Heart right ventricle (tissue), 16 donors: Measurements from ENCODE around the gene MEF2C. TPM values are rescaled to one million over a fixed set of nuclear protein-coding genes. Genes with fewer than 3 reads are reported as not detected.
A peak's percentile ranks its signal among the peaks of the same experiment; 100 is the strongest.
"Not testable (repeated sequence)": the region's sequence is repeated elsewhere in the genome, so short reads cannot be mapped to it uniquely, and the experiment has no call there.

Source experiments
- ATAC-seq, 8 donors: fragments of 200-7000 bp; cut with Tn5 transposase; one replicate each; pipeline ENCODE4 v1.9.1; 2020; ENCODE audit warnings: mild to moderate bottlenecking in 8 of 8, moderate library complexity in 8 of 8, moderate number of reproducible peaks in 1 of 8
- DNase-seq, 2 donors: peaks; one replicate each; pipeline ENCODE4 v3.0.0-alpha.2; 2020
- H3K27ac ChIP-seq, 10 donors: fragments of 200-600 bp; sonication (generic) in 2 of 10; one replicate each; pipeline versions ENCODE4 v1.5.0 to v1.8.0; 2020 to 2022; ENCODE audit warnings: mild to moderate bottlenecking in 3 of 10
- H3K27me3 ChIP-seq, 7 donors: fragments of 200-600 bp; one replicate each; pipeline ENCODE4 v1.8.0; 2021 to 2022; ENCODE audit warnings: mild to moderate bottlenecking in 2 of 7
- H3K36me3 ChIP-seq, 9 donors: fragments of 200-600 bp; sonication (generic) in 1 of 9; one replicate each; pipeline versions ENCODE4 v1.5.0 to v1.8.0; 2020 to 2022; ENCODE audit warnings: mild to moderate bottlenecking in 2 of 9
- H3K4me1 ChIP-seq, 9 donors: fragments of 200-600 bp; sonication (generic) in 1 of 9; one replicate each; pipeline versions ENCODE4 v1.5.0 to v1.8.0; 2020 to 2022; ENCODE audit warnings: mild to moderate bottlenecking in 4 of 9
- H3K4me3 ChIP-seq, 10 donors: fragments of 200-600 bp; sonication (generic) in 2 of 10; one replicate each; pipeline versions ENCODE4 v1.5.0 to v1.8.0; 2020 to 2022; ENCODE audit warnings: mild to moderate bottlenecking in 7 of 10, moderate library complexity in 2 of 10
- H3K9me3 ChIP-seq, 11 donors: fragments of 200-600 bp in 10 of 11; sonication (generic) in 2 of 11; one replicate each; pipeline versions ENCODE4 v1.5.0 to v1.8.0; 2013 to 2022; ENCODE audit warnings: mild to moderate bottlenecking in 2 of 11, control low read depth in 1 of 11, moderate library complexity in 1 of 11
- WGBS, 2 donors: extraction: QIAGEN DNeasy Blood & Tissue Kit; methylation state at CpG; one replicate each; pipeline ENCODE4 v1.1.7; 2013; ENCODE audit warnings: inconsistent platforms in 1 of 2; 5-methylcytosine and 5-hydroxymethylcytosine counted together
- intact Hi-C, 10 donors: fragments of 100-400 bp; cut with DNase I; formaldehyde crosslinking; loops; one replicate each; pipeline versions ENCODE4 v1.11.1 to v1.14.2; 2022
- polyA plus RNA-seq, 2 donors: library from polyadenylated mRNA; stranded (reverse); fragments of 200-250 nt; gene quantifications; one replicate each; pipeline ENCODE4 v1.2.3, GENCODE V29; 2013
- total RNA-seq, 10 donors: library from RNA; stranded (reverse); fragmentation: NEBNext Ultra II Directional in 3 of 10; extraction: Animal tissue kit (Norgen Biotek cat#: 25700) in 3 of 10; gene quantifications; one replicate each; pipeline versions ENCODE4 v1.2.1 to v1.2.4, GENCODE V29; 2021 to 2023
- TF ChIP-seq, protein P1 (sequence below), 9 donors: fragments of 200-600 bp; sonication (generic) in 2 of 9; IDR thresholded peaks; one replicate each; pipeline versions ENCODE4 v1.5.0 to v1.8.0; 2021 to 2022; ENCODE audit warnings: antibody characterized with exemption in 9 of 9, mild to moderate bottlenecking in 5 of 9, moderate library complexity in 1 of 9
- donor health status: Arrhythmogenic right ventricular cardiomyopathy.
- donor health status: ischemic (EF 13 %, LVEDD 7.1; RV severe dilation, severe dysfunction).
- donor health status: healthy with polysubstance abuse.
- donor health status: DM: no; HTN: yes; CAD: no.
- donor health status: DM: no; HTN: no; CAD: no.
- donor health status: ischemic (EF 25% LVEDD 6.9; RV normal size, moderate dysfunction).
- donor health status: ischemic (EF 25% LVEDD 5.7; RV mildly dilated, moderate dysfunction).
- donor health status: healthy.
- donor health status: DM: yes; HTN: yes; CAD: no.
- donor health status: Ischemic cardiomyopathy.
- donor health status: ischemic (EF 35%, LVEDD 5.7; RV mildly dilated, moderate dysfunction).
- donor health status: nonischemic (EF 11% LVEDD 7.7; RV severe dilation, severe dysfunction).
- donor health status: DM: yes; HTN: yes; CAD: no.
- donor health status: PGD.
- donor health status: ischemic (EF 29% LVEDD 5.4; RV normal size, mild dysfunction).
- donor health status: nonischemic (EF 23%, LVEDD 6.1; RV moderate dilation, normal function).

The MEF2C gene
- total and polyA plus RNA-seq, 12 donors, result 11.2 to 88.7 (median 66.3) TPM

DNA sequence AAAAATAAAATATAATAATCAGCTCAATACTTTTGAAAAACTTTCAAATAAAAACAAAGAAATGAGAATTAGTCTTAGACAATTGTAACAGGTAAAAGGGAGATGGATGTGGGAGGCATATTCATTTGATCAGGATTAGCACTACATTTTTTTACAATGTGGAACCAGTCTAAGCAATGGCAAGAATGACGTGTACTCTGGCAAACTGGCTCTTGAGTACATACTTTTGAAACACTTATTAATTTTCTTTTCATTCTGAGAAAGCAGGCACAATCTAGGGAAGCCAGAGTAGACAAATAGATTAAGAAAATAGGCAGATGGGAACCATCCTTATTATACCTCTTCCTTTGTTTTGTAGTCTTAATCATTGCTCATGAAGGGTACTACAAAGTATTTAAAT, 79.7 kb downstream of the MEF2C start:
- Histone ChIP-seq H3K4me3 (no peak overlapping the region), H3K36me3 (peaks cover 0 to 59% (median 18%) of the 10 kb centered on the region in 9 donors), H3K4me1 (peaks cover 0 to 35% (median 20%) of the 10 kb centered on the region in 9 donors), H3K27me3 (no peaks in the 10 kb centered on the region), H3K9me3 (no peaks in the 10 kb centered on the region), H3K27ac (no peak overlapping the region)
- TF ChIP-seq, protein P1, sequence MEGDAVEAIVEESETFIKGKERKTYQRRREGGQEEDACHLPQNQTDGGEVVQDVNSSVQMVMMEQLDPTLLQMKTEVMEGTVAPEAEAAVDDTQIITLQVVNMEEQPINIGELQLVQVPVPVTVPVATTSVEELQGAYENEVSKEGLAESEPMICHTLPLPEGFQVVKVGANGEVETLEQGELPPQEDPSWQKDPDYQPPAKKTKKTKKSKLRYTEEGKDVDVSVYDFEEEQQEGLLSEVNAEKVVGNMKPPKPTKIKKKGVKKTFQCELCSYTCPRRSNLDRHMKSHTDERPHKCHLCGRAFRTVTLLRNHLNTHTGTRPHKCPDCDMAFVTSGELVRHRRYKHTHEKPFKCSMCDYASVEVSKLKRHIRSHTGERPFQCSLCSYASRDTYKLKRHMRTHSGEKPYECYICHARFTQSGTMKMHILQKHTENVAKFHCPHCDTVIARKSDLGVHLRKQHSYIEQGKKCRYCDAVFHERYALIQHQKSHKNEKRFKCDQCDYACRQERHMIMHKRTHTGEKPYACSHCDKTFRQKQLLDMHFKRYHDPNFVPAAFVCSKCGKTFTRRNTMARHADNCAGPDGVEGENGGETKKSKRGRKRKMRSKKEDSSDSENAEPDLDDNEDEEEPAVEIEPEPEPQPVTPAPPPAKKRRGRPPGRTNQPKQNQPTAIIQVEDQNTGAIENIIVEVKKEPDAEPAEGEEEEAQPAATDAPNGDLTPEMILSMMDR (IDR thresholded peaks at IDR 0.05), result no peak
- 86 to 88% methylated on average over 1 of the region's 1 CpG for WGBS, 2 donors
- no peak for ATAC-seq
- no peak for DNase-seq
- intact Hi-C loops, result no loop called here

DNA sequence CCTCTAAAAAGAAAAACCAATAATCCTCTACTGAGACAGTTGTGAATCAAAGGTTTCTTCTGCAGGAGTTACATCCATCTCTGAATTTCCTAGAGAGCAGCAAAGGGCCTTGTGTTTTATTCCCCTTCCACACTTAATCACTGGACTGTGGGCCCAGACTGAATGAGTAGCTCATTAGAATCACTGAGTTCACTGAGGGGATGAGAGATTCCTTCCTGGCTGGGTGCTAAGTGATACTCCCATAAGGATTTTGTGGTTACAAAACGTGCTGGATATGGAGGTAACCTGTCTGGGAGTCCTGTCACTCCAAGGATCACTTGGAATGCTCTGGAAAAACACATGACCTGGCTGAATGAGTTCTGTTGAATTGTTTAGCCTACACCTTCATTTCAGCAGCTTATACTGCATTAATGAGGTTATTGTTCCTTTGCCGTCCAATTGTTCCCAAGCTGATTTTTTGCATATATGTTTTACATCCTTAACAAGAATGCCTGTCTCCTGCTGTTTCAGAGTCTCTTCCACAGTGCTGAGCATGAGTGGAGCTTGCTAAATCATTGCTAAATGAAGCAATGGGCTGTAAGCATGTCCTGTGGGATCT, 82.9 kb downstream of the MEF2C start:
- H3K27me3 ChIP-seq, result no peaks in the 10 kb centered on the region

DNA sequence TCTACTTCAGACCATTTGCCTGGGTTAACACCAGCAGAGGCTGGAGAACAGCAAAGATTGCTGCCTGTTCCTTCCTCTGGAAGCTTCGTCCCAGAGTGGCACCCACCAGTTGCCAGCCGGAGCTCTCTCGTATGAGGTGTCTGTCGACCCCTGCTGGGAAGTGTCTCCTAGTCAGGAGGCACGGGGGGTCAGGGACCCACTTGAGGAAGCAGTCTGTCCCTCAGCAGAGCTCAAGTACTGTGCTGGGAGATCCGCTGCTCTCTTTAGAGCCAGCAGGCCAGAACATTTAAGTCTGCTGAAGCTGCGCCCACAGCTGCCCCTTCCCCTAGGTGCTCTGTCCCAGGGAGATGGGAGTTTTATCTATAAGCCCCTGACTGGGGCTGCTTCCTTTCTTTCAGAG, 84.1 kb downstream of the MEF2C start:
- WGBS, 2 donors, result 90 to 98% methylated on average over 7 of the region's 7 CpGs
- H3K27ac ChIP-seq, ATAC-seq, intact Hi-C loops, H3K4me3 ChIP-seq, H3K9me3 ChIP-seq, DNase-seq, H3K27me3 ChIP-seq: not testable (repeated sequence)
- H3K36me3 ChIP-seq, result peaks cover 0 to 54% (median 13%) of the 10 kb centered on the region in 9 donors
- H3K4me1 ChIP-seq, result peaks cover 0 to 22% (median 6%) of the 10 kb centered on the region in 9 donors

More for the DNA sequence above, 82.9 kb downstream of the MEF2C start:
- 39 to 50% methylated on average over 2 of the region's 2 CpGs for WGBS, 2 donors
- Histone ChIP-seq H3K4me1 (peaks cover 0 to 24% (median 9%) of the 10 kb centered on the region in 9 donors), H3K27ac (peak overlapping the region in 1 of 10 donors; percentile 33), H3K4me3 (no peak overlapping the region), H3K36me3 (peaks cover 0 to 64% (median 18%) of the 10 kb centered on the region in 9 donors), H3K9me3 (peaks cover 0 to under 1% (median 0%) of the 10 kb centered on the region in 11 donors)
- DNase-seq (no peak), ATAC-seq (peak in 2 of 8 donors; percentile 19 to 31)
- intact Hi-C loops, result no loop called here
- TF ChIP-seq, protein P1 (IDR thresholded peaks at IDR 0.05), result no peak

DNA sequence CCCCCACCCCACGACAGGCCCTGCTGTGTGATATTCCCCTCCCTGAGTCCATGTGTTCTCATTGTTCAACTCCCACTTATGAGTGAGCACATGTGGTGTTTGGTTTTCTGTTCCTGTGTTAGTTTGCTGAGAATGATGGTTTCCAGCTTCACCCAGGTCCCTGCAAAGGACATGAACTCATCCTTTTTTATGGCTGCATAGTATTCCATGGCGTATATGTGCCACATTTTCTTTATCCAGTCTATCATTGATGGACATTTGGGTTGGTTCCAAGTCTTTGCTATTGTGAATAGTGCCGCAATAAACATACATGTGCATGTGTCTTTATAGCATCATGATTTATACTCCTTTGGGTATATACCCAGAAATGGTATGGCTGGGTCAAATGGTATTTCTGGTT, 89.2 kb downstream of the MEF2C start:
- Histone ChIP-seq H3K4me1 (peaks cover 0 to 18% (median 0%) of the 10 kb centered on the region in 9 donors), H3K36me3 (peaks cover 0 to 39% (median 3%) of the 10 kb centered on the region in 9 donors)
- WGBS, 2 donors, result 93 to 95% methylated on average over 2 to 3 of the region's 3 CpGs
- ATAC-seq, H3K27ac ChIP-seq, DNase-seq, H3K27me3 ChIP-seq, intact Hi-C loops, H3K4me3 ChIP-seq, H3K9me3 ChIP-seq: not testable (repeated sequence)

DNA sequence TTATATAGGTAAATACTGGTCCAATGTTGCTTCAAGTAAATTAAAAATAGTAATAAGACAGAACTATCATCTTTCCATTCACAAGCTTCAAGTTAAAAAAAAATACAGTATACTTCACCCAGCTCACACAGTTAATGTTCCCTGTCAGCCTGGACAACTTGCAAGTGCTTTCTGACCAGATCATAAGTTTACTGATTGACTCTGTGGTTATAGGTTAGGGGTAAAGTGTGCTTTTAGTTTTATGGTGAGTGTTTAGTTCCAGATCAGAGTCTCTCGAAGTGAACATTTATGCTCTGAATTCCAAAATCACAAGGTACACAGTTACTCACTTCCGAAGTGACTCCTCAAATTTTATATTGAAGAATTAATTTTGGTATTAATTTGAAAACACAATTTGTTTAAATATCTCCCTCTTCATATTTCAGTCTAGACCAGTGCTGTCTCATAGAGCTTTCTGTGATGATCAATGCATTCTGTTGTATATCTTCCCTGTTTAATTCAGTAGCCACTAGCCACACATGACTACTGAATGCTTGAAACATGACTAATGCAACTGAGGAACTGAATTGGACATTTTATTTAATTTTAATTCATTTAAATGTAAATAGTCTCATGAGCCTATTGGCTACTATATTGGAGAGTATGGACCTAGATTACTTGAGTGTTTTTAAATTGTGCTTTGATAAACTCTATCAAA, 90.7 kb downstream of the MEF2C start:
- intact Hi-C loops, result no loop called here
- Histone ChIP-seq H3K27ac (peak overlapping the region in 1 of 10 donors; percentile 19), H3K36me3 (peaks cover 0 to 29% (median 0%) of the 10 kb centered on the region in 9 donors), H3K4me1 (peaks cover 0 to 25% (median 7%) of the 10 kb centered on the region in 9 donors), H3K9me3 (peaks cover 0 to 6% (median 0%) of the 10 kb centered on the region in 11 donors), H3K4me3 (no peak overlapping the region), H3K27me3 (no peaks in the 10 kb centered on the region)
- WGBS, 2 donors, result 84 to 86% methylated on average over 2 of the region's 2 CpGs
- DNase-seq (no peak), ATAC-seq (no peak)
- TF ChIP-seq, protein P1 (IDR thresholded peaks at IDR 0.05), result no peak
